Measurements from ENCODE around the gene TGM5. TPM values are rescaled to one million over a fixed set of nuclear protein-coding genes. Genes with fewer than 3 reads are reported as not detected.

TGM5 gene
- total RNA-seq, 1 donor from 2014 or later: not detected

DNA sequence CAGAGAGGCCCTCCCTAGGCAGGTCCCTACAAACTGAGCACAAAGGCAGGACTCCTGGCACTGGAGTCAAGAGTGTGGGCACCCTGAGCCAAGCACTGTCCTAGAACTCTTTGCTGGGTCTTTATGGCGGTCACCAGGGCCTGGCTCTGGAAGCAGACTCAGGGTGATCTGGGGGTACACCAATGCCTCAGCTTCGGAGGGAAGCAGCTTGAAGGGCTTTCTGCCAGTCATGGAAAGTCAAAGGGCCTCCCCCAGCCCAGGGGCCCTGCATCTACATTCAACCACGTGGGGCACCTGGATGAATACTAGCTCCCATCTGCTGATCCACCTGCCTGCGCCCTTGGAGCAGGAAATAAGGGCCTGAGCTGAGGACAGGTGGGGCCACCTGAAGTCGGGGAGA lies 53.3 kb downstream of the TGM5 start:
- no peak for DNase-seq
- intact Hi-C loops (cut with micrococcal nuclease): no loop called here
- TF ChIP-seq, protein P1, sequence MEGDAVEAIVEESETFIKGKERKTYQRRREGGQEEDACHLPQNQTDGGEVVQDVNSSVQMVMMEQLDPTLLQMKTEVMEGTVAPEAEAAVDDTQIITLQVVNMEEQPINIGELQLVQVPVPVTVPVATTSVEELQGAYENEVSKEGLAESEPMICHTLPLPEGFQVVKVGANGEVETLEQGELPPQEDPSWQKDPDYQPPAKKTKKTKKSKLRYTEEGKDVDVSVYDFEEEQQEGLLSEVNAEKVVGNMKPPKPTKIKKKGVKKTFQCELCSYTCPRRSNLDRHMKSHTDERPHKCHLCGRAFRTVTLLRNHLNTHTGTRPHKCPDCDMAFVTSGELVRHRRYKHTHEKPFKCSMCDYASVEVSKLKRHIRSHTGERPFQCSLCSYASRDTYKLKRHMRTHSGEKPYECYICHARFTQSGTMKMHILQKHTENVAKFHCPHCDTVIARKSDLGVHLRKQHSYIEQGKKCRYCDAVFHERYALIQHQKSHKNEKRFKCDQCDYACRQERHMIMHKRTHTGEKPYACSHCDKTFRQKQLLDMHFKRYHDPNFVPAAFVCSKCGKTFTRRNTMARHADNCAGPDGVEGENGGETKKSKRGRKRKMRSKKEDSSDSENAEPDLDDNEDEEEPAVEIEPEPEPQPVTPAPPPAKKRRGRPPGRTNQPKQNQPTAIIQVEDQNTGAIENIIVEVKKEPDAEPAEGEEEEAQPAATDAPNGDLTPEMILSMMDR (IDR thresholded peaks at IDR 0.05; ENCODE audit: borderline replicate concordance): no peak

GRCh38 chr15:43212951-43213350 lies 53.8 kb downstream of the TGM5 start:
- no peak for DNase-seq
- no peaks in the 10 kb centered on the region for H3K36me3 ChIP-seq
- intact Hi-C loops (cut with micrococcal nuclease): no loop called here
- H3K9me3 ChIP-seq (replicated peaks): no peaks in the 10 kb centered on the region
- peaks cover 9% of the 10 kb centered on the region for H3K4me1 ChIP-seq
- TF ChIP-seq, protein P1 (IDR thresholded peaks at IDR 0.05; ENCODE audit: borderline replicate concordance): no peak
- H3K27me3 ChIP-seq (ENCODE audit: low read depth): peaks cover 36% of the 10 kb centered on the region
- no peak overlapping the region for H3K27ac ChIP-seq (replicated peaks)
- H3K4me3 ChIP-seq: no peak overlapping the region

More for the DNA sequence above, 53.3 kb downstream of the TGM5 start:
- Histone ChIP-seq H3K4me1 (peaks cover 9% of the 10 kb centered on the region), H3K27me3 (ENCODE audit: low read depth) (peaks cover 31% of the 10 kb centered on the region), H3K4me3 (no peak overlapping the region), H3K9me3 (replicated peaks) (no peaks in the 10 kb centered on the region), H3K36me3 (no peaks in the 10 kb centered on the region), H3K27ac (replicated peaks) (no peak overlapping the region)

GRCh38 chr15:43212299-43212698 lies 54.4 kb downstream of the TGM5 start:
- intact Hi-C loops (cut with micrococcal nuclease): no loop called here
- peaks cover 9% of the 10 kb centered on the region for H3K4me1 ChIP-seq
- no peak overlapping the region for H3K4me3 ChIP-seq
- H3K27me3 ChIP-seq (ENCODE audit: low read depth): peaks cover 39% of the 10 kb centered on the region
- no peaks in the 10 kb centered on the region for H3K9me3 ChIP-seq (replicated peaks)
- H3K36me3 ChIP-seq: no peaks in the 10 kb centered on the region
- TF ChIP-seq, protein P1 (IDR thresholded peaks at IDR 0.05; ENCODE audit: borderline replicate concordance): no peak
- H3K27ac ChIP-seq (replicated peaks): no peak overlapping the region
- no peak for DNase-seq

DNA sequence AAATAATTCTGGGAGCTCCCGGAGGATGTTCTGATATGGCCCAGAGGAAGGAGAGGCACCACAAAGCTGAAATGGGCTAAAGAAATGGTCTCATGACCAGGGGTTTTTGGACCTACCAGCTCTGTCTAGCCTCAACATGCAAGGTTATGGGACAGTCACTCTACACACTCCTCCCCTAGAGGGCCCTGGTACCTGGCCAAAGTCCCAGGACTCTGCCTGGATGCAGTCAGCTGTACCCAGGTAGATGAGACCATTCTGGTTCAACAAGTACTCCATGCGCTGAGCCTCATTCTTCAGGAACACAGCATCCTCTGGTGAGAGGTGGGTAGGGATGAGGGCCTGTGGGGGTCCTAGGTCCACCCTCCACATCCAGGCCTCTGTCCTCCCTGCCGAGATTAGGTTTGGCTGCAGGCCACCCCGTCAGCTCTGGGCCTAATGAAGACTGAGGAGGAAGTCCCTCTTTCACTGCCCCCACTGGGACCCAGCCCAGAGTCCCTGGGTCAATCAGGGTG lies 55.4 kb downstream of the TGM5 start:
- H3K4me3 ChIP-seq: no peak overlapping the region
- DNase-seq: no peak
- H3K36me3 ChIP-seq: no peaks in the 10 kb centered on the region
- TF ChIP-seq, protein P1 (IDR thresholded peaks at IDR 0.05; ENCODE audit: borderline replicate concordance): no peak
- peaks cover 9% of the 10 kb centered on the region for H3K4me1 ChIP-seq
- no peaks in the 10 kb centered on the region for H3K9me3 ChIP-seq (replicated peaks)
- no peak overlapping the region for H3K27ac ChIP-seq (replicated peaks)
- peaks cover 39% of the 10 kb centered on the region for H3K27me3 ChIP-seq (ENCODE audit: low read depth)
- intact Hi-C loops (cut with micrococcal nuclease): no loop called here

DNA sequence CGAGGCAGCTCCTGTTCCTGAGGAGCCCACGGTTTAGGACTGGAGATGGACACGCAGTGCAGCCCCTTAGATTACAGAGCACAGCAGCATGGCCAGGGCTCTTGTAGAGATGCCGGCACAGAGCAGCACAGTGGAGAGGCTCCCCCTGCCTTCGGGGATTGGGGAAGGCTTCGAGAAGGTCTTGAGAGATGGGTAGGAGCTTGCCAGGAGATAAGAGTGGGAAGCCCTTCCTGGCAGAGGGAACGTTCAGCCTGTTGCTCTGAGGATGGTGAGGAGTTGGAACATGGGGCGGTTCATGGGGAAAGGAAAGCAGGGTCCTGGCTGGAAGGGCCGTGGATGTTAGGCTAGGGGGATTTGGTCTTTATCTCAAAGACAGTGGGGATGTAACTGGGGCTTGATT lies 55.9 kb downstream of the TGM5 start:
- Histone ChIP-seq H3K36me3 (no peaks in the 10 kb centered on the region), H3K4me1 (peaks cover 9% of the 10 kb centered on the region), H3K27ac (replicated peaks) (no peak overlapping the region), H3K27me3 (ENCODE audit: low read depth) (peaks cover 39% of the 10 kb centered on the region), H3K4me3 (no peak overlapping the region), H3K9me3 (replicated peaks) (no peaks in the 10 kb centered on the region)
- intact Hi-C loops (cut with micrococcal nuclease): no loop called here
- TF ChIP-seq, protein P1 (IDR thresholded peaks at IDR 0.05; ENCODE audit: borderline replicate concordance): no peak
- DNase-seq: no peak
